Measurements from ENCODE around the gene FHIP1A.

GRCh38 chr4:151361966-151362365 lies 47.0 kb upstream of the FHIP1A start:
- TF ChIP-seq ZNF274 (IDR thresholded peaks at IDR 0.05; ENCODE audit: low read depth, low read length), result no peak
- no peak for TF ChIP-seq YY1 (IDR thresholded peaks at IDR 0.05; ENCODE audit: extremely low read depth, insufficient replicate concordance, low read depth, low read length)
- TF ChIP-seq CTCF (IDR thresholded peaks at IDR 0.05 in 2 of 3, conservative IDR thresholded peaks at IDR 0.05 in 1 of 3; ENCODE audit: borderline replicate concordance in 1 of 3, insufficient read depth in 1 of 3, low read depth in 2 of 3, low read length in 2 of 3), result no peak
- TF ChIP-seq SRF (IDR thresholded peaks at IDR 0.05; ENCODE audit: low read depth), result no peak
- TF ChIP-seq POLR2A (IDR thresholded peaks at IDR 0.05; ENCODE audit: borderline replicate concordance, extremely low read depth, insufficient read depth, insufficient read length), result no peak
- no peak for TF ChIP-seq POLR2AphosphoS5 (IDR thresholded peaks at IDR 0.05; ENCODE audit: low read depth, low read length)
- TF ChIP-seq EZH2phosphoT487 (IDR thresholded peaks at IDR 0.05; ENCODE audit: borderline replicate concordance), result no peak
- no peak for TF ChIP-seq EZH2 (IDR thresholded peaks at IDR 0.05)
